ENCODE data around the gene RHBDL3. TPM values are rescaled to one million over a fixed set of nuclear protein-coding genes. Genes with fewer than 3 reads are reported as not detected.

Gene RHBDL3
- total and polyA plus RNA-seq, 2 of the 8 experiments (the other 6 are each of a cell fraction or from before 2014, with no cell fraction given): 9.6 to 12.2 TPM

DNA sequence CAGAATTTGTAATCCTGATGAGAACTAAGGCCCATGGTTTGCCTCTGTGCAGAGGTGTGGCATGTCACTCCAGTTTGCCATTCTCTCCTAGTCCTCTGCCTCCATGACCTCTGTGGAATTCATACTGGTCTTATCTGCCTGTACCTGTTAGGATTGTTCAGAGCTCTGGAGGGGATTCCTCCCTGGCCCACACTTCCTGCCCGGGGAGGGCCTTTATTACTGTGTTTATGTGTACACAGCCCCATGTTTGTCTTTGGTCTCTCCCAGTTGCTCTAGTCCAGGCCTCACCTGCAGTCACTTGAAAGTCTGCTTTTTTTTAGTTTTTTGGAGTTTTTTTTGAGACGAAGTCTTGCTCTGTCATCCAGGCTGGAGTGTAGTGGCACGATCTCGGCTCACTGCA, 36.4 kb downstream of the RHBDL3 start:
- FAIRE-seq: no peak
- Histone ChIP-seq H3K9ac (replicated peaks in 1 of 4; ENCODE audit: extremely low read depth in 1 of 4, low read depth in 3 of 4, low read length in 3 of 4) (no peak overlapping the region), H2BK15ac (ENCODE audit: low read length) (no peak overlapping the region), H3K27me3 (replicated peaks in 1 of 4; ENCODE audit: control insufficient read depth in 3 of 4, extremely low read depth in 1 of 4, insufficient read depth in 3 of 4, low read length in 3 of 4) (no peaks in the 10 kb centered on the region), H3K23me2 (ENCODE audit: low read depth, low read length) (no peaks in the 10 kb centered on the region), H2BK120ac (replicated peaks; ENCODE audit: low read depth, low read length) (no peak overlapping the region), H3K36me3 (ENCODE audit: control insufficient read depth in 2 of 4, insufficient read depth in 4 of 4, low read length in 3 of 4) (peaks cover 0 to 19% (median 0%) of the 10 kb centered on the region in 4 experiments; a peak in 3 of 8 replicates), H2BK12ac (ENCODE audit: low read depth, low read length) (peak overlapping the region; percentile 95; the same call in 1 of the 2 replicates), H3K9me3 (ENCODE audit: insufficient read depth in 2 of 2, low read depth in 1 of 2, low read length in 1 of 2) (no peaks in the 10 kb centered on the region), H3K79me2 (ENCODE audit: control insufficient read depth in 1 of 2, insufficient read depth in 2 of 2, low read length in 2 of 2) (no peaks in the 10 kb centered on the region), H4K5ac (ENCODE audit: insufficient read length, low read depth, low read length) (no peak overlapping the region), H4K8ac (ENCODE audit: extremely low read depth, insufficient read depth, low read length) (no peak overlapping the region), H3K56ac (replicated peaks; ENCODE audit: insufficient read length, low read depth, low read length) (no peak overlapping the region), H3K79me1 (ENCODE audit: low read depth, low read length) (no peaks in the 10 kb centered on the region), H4K20me1 (replicated peaks in 1 of 2; ENCODE audit: control insufficient read depth in 1 of 2, insufficient read depth in 2 of 2, low read length in 2 of 2) (no peaks in the 10 kb centered on the region), H3K23ac (ENCODE audit: insufficient read length) (no peak overlapping the region), H2BK5ac (ENCODE audit: low read depth, low read length) (peak overlapping the region; percentile 83; the same call in 1 of the 2 replicates), H4K91ac (replicated peaks; ENCODE audit: insufficient read length, low read length) (no peak overlapping the region), H3K4me1 (replicated peaks in 1 of 4; ENCODE audit: control insufficient read depth in 3 of 4, insufficient read depth in 4 of 4, low read length in 3 of 4) (peaks cover 17 to 35% (median 21%) of the 10 kb centered on the region in 4 experiments), H3K4me2 (ENCODE audit: insufficient read depth in 1 of 2, low read depth in 2 of 2, low read length in 2 of 2) (no peak overlapping the region), H3K14ac (ENCODE audit: insufficient read length) (no peak overlapping the region), H3K27ac (ENCODE audit: low read depth, low read length) (no peak overlapping the region), H2BK20ac (ENCODE audit: low read length) (no peak overlapping the region), H3K18ac (ENCODE audit: extremely low read depth, low read length) (peak overlapping the region; percentile 78), H3K4ac (replicated peaks; ENCODE audit: insufficient read length, low read depth, low read length) (no peak overlapping the region), H2AK5ac (ENCODE audit: low read depth, low read length) (peak overlapping the region; percentile 78; the same call in 1 of the 2 replicates), H3K4me3 (ENCODE audit: extremely low read depth in 1 of 4, insufficient read depth in 2 of 4, low read depth in 3 of 4, low read length in 4 of 4) (no peak overlapping the region), H2AFZ (ENCODE audit: low read length) (no peak overlapping the region)
- ChIA-PET CTCF (ENCODE audit: partially characterized antibody) (interaction anchor here (2.3 to 3.1 kb wide), 2 partner anchors 14 to 17 kb away, joined by 10 to 27 read pairs; no protein-coding TSS in a partner anchor), POLR2A (ENCODE audit: partially characterized antibody) (interaction anchor here (1.2 to 2.3 kb wide), 4 partner anchors 9 to 22 kb away, joined by 4 to 8 read pairs (median 6); no protein-coding TSS in a partner anchor)
- WGBS, 2 experiments (ENCODE audit: extremely low coverage in 1 of 2, insufficient coverage in 1 of 2, insufficient read length in 1 of 2, insufficient replicate concordance in 2 of 2, low coverage in 1 of 2, low lambda C conversion rate in 2 of 2, missing lambda C conversion rate in 1 of 2): 94% methylated on average over 4 of the region's 4 CpGs; no CpG with 5 or more reads in 1 of the 2 experiments
- no peak for DNase-seq (ENCODE audit: low read depth in 1 of 2, low spot score in 2 of 2)
- no peak for TF ChIP-seq KDM4A (IDR thresholded peaks at IDR 0.05; ENCODE audit: low read depth, low read length, severe bottlenecking)
- TF ChIP-seq RXRA (IDR thresholded peaks at IDR 0.05; ENCODE audit: insufficient read depth, low read depth, low read length): no peak
- TF ChIP-seq TBP (IDR thresholded peaks at IDR 0.05; ENCODE audit: low read depth, low read length): no peak
- no peak for TF ChIP-seq SUZ12 (IDR thresholded peaks at IDR 0.05; ENCODE audit: low read length)
- no peak for TF ChIP-seq FOSL1 (IDR thresholded peaks at IDR 0.05; ENCODE audit: insufficient read depth, low read depth, low read length)
- no peak for TF ChIP-seq SP2 (IDR thresholded peaks at IDR 0.05; ENCODE audit: low read length)
- TF ChIP-seq EP300 (IDR thresholded peaks at IDR 0.05; ENCODE audit: borderline replicate concordance in 1 of 2, low read depth in 2 of 2, low read length in 2 of 2): no peak
- no peak for TF ChIP-seq SRF (IDR thresholded peaks at IDR 0.05; ENCODE audit: low read depth, low read length)
- no peak for TF ChIP-seq HDAC2 (IDR thresholded peaks at IDR 0.05; ENCODE audit: borderline replicate concordance in 1 of 2, low read depth in 2 of 2, low read length in 2 of 2)
- TF ChIP-seq TAF7 (optimal IDR thresholded peaks at IDR 0.05; ENCODE audit: borderline replicate concordance, low read depth, low read length): no peak
- TF ChIP-seq, protein P1, sequence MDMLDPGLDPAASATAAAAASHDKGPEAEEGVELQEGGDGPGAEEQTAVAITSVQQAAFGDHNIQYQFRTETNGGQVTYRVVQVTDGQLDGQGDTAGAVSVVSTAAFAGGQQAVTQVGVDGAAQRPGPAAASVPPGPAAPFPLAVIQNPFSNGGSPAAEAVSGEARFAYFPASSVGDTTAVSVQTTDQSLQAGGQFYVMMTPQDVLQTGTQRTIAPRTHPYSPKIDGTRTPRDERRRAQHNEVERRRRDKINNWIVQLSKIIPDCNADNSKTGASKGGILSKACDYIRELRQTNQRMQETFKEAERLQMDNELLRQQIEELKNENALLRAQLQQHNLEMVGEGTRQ (IDR thresholded peaks at IDR 0.05; ENCODE audit: low read length): no peak
- no peak for TF ChIP-seq PHF8 (conservative IDR thresholded peaks at IDR 0.05; ENCODE audit: low read depth, low read length)
